Measurements from ENCODE around the gene CCKAR. TPM values are rescaled to one million over a fixed set of nuclear protein-coding genes. Genes with fewer than 3 reads are reported as not detected.

Gene CCKAR
- polyA plus RNA-seq, 3 donors, result not detected

- no peaks in the 10 kb centered on the region for H3K4me1 ChIP-seq (ENCODE audit: control insufficient read depth in 1 of 2, insufficient read depth in 2 of 2, low read length in 2 of 2)
- Mint-ChIP-seq H3K27ac (no peak overlapping the region), H3K4me1 (no peaks in the 10 kb centered on the region), H3K4me3 (no peak overlapping the region), H3K9me3 (peaks cover 0 to 5% (median 0%) of the 10 kb centered on the region in 7 donors), H3K36me3 (no peaks in the 10 kb centered on the region), H3K27me3 (ENCODE audit: low read depth in 3 of 3) (peaks cover 1 to 6% (median 3%) of the 10 kb centered on the region in 3 donors)
- intact Hi-C loops (cut with micrococcal nuclease), result no loop called here
- no peaks in the 10 kb centered on the region for H3K27me3 ChIP-seq (ENCODE audit: control insufficient read depth in 2 of 2, insufficient read depth in 2 of 2, low read length in 2 of 2)
- no peaks in the 10 kb centered on the region for H3K79me2 ChIP-seq (ENCODE audit: insufficient read depth, low read length)
- H4K20me1 ChIP-seq (ENCODE audit: insufficient read depth, low read length), result no peaks in the 10 kb centered on the region
- no peak for TF ChIP-seq CTCF (IDR thresholded peaks at IDR 0.05)
- no peak overlapping the region for H3K4me3 ChIP-seq (replicated peaks in 1 of 3; ENCODE audit: low read depth in 2 of 3, low read length in 3 of 3)
- no peak overlapping the region for H3K4me2 ChIP-seq (replicated peaks; ENCODE audit: extremely low read depth, low read length, poor library complexity, severe bottlenecking)
- H3K27ac ChIP-seq (ENCODE audit: low read depth in 1 of 2, low read length in 2 of 2), result no peak overlapping the region
- DNase-seq, result no peak
- no peaks in the 10 kb centered on the region for H3K36me3 ChIP-seq (replicated peaks in 1 of 2; ENCODE audit: control insufficient read depth in 1 of 2, insufficient read depth in 2 of 2, low read length in 2 of 2)
- no peaks in the 10 kb centered on the region for H3K9me3 ChIP-seq (replicated peaks in 1 of 2; ENCODE audit: control insufficient read depth in 1 of 2, insufficient read depth in 1 of 2, low read length in 2 of 2)
- H3K9ac ChIP-seq (ENCODE audit: insufficient read depth, low read length, poor library complexity, severe bottlenecking), result no peak overlapping the region
- 93% methylated on average over 2 of the region's 5 CpGs for WGBS (ENCODE audit: insufficient coverage)
- H2AFZ ChIP-seq (ENCODE audit: insufficient read depth, low read depth, low read length, poor library complexity, severe bottlenecking), result no peak overlapping the region
These were observed 5.8 kb downstream of the CCKAR start for GRCh38 chr4:26484516-26484915.

GRCh38 chr4:26484032-26484515, 6.2 kb downstream of the CCKAR start:
- Mint-ChIP-seq H3K27me3 (ENCODE audit: low read depth in 3 of 3) (peaks cover 1 to 6% (median 3%) of the 10 kb centered on the region in 3 donors), H3K4me1 (no peaks in the 10 kb centered on the region), H3K4me3 (no peak overlapping the region), H3K9me3 (peaks cover 0 to 5% (median 0%) of the 10 kb centered on the region in 7 donors), H3K36me3 (no peaks in the 10 kb centered on the region), H3K27ac (no peak overlapping the region)
- H3K9me3 ChIP-seq (replicated peaks in 1 of 2; ENCODE audit: control insufficient read depth in 1 of 2, insufficient read depth in 1 of 2, low read length in 2 of 2), result no peaks in the 10 kb centered on the region
- no peak overlapping the region for H3K4me3 ChIP-seq (replicated peaks in 1 of 3; ENCODE audit: low read depth in 2 of 3, low read length in 3 of 3)
- no peak for DNase-seq
- H3K4me2 ChIP-seq (replicated peaks; ENCODE audit: extremely low read depth, low read length, poor library complexity, severe bottlenecking), result no peak overlapping the region
- TF ChIP-seq CTCF (IDR thresholded peaks at IDR 0.05), result no peak
- no peak overlapping the region for H2AFZ ChIP-seq (ENCODE audit: insufficient read depth, low read depth, low read length, poor library complexity, severe bottlenecking)
- H3K27me3 ChIP-seq (ENCODE audit: control insufficient read depth in 2 of 2, insufficient read depth in 2 of 2, low read length in 2 of 2), result no peaks in the 10 kb centered on the region
- no peak overlapping the region for H3K9ac ChIP-seq (ENCODE audit: insufficient read depth, low read length, poor library complexity, severe bottlenecking)
- intact Hi-C loops (cut with micrococcal nuclease), result no loop called here
- H3K36me3 ChIP-seq (replicated peaks in 1 of 2; ENCODE audit: control insufficient read depth in 1 of 2, insufficient read depth in 2 of 2, low read length in 2 of 2), result no peaks in the 10 kb centered on the region
- H3K79me2 ChIP-seq (ENCODE audit: insufficient read depth, low read length), result no peaks in the 10 kb centered on the region
- no peaks in the 10 kb centered on the region for H3K4me1 ChIP-seq (ENCODE audit: control insufficient read depth in 1 of 2, insufficient read depth in 2 of 2, low read length in 2 of 2)
- WGBS (ENCODE audit: insufficient coverage), result no CpG with 5 or more reads among the region's 2 CpGs
- H3K27ac ChIP-seq (ENCODE audit: low read depth in 1 of 2, low read length in 2 of 2), result no peak overlapping the region
- H4K20me1 ChIP-seq (ENCODE audit: insufficient read depth, low read length), result no peaks in the 10 kb centered on the region

Measured in CD14-positive monocyte (primary cell).